ENCODE data around the gene RO60.

The RO60 gene

DNA sequence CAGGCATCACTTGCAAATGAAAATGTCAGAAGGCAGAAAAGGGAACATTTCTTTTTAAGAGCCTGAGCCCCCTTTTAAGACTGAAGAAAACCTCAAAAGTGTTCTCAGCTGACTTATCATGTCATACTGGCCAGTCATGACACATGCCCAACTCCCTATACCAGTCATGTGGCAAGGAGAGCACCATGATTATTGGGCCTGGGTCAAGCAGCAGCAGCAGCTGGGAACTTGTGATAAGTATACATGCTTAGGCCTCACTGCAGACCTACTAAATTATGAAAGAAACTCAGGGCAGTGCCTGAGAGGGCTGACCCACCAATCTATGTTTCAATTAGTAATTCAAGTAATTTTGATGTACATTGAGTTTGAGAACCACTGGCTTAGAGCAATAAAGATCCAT, 8.6 kb downstream of the RO60 start:
- Histone ChIP-seq H3K4me1 (ENCODE audit: insufficient read depth, low read length) (peaks cover 5% of the 10 kb centered on the region), H3K36me3 (ENCODE audit: insufficient read depth, low read length) (peaks cover 26% of the 10 kb centered on the region), H3K27me3 (ENCODE audit: insufficient read depth, low read length) (no peaks in the 10 kb centered on the region), H2AFZ (ENCODE audit: low read depth, low read length) (no peak overlapping the region), H3K9me3 (ENCODE audit: low read length) (peaks cover 2% of the 10 kb centered on the region), H3K4me3 (ENCODE audit: low read length) (no peak overlapping the region)

DNA sequence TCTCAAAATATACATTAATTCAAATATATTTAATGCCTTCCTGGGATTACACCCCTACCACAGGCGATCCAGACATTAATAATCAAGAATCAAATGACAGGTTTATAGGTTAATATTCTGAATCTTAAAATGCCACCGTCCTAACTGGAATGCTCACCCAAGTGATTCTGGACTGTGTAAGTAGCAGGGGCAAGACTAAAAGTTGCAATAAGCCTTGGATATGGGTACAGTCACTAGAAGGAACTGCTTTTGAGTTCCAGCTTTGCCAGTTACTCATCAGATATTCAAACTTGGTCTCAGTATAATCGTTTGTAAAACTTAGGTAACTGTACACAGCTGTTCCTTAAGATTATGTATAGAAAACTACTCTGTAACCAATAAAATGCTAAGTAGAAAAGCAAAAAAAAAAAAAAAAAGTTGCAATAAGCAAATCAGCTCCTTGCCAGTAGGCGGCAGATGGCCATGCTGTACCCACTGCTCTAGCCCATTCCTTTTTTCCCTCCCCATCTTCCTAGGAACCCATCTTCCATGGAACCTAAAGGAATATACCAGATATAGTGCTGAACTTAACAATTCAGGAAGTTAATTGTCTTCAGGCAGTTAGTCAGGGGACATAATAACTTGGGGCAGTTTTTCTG, 10.5 kb downstream of the RO60 start:
- H2AFZ ChIP-seq (ENCODE audit: low read depth, low read length): no peak overlapping the region
- no peak overlapping the region for H3K4me3 ChIP-seq (ENCODE audit: low read length)
- H3K9me3 ChIP-seq (ENCODE audit: low read length): no peaks in the 10 kb centered on the region
- no peaks in the 10 kb centered on the region for H3K27me3 ChIP-seq (ENCODE audit: insufficient read depth, low read length)
- peaks cover 5% of the 10 kb centered on the region for H3K4me1 ChIP-seq (ENCODE audit: insufficient read depth, low read length)
- H3K36me3 ChIP-seq (ENCODE audit: insufficient read depth, low read length): peaks cover 24% of the 10 kb centered on the region

DNA sequence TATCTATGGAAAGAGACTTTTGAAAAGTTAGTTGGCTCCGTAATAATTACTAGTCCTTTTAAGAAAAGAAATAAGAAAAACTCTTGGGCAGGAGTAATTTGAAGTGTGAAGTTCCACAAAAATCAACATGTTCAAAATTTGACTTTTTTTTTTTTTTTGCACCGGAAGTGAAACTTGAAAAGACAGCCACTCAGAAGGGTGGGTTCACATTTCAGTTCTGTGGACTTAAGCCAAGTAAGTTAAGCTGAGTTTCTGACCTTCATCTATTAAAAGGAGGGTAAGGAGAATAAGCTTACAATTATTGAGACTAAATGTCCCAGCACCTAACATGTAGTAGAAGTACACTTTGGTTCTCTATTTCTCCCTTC, 11.0 kb downstream of the RO60 start:
- Histone ChIP-seq H3K9me3 (ENCODE audit: low read length) (no peaks in the 10 kb centered on the region), H3K4me3 (ENCODE audit: low read length) (no peak overlapping the region), H3K36me3 (ENCODE audit: insufficient read depth, low read length) (peaks cover 26% of the 10 kb centered on the region), H2AFZ (ENCODE audit: low read depth, low read length) (no peak overlapping the region), H3K4me1 (ENCODE audit: insufficient read depth, low read length) (peaks cover 5% of the 10 kb centered on the region), H3K27me3 (ENCODE audit: insufficient read depth, low read length) (no peaks in the 10 kb centered on the region)

DNA sequence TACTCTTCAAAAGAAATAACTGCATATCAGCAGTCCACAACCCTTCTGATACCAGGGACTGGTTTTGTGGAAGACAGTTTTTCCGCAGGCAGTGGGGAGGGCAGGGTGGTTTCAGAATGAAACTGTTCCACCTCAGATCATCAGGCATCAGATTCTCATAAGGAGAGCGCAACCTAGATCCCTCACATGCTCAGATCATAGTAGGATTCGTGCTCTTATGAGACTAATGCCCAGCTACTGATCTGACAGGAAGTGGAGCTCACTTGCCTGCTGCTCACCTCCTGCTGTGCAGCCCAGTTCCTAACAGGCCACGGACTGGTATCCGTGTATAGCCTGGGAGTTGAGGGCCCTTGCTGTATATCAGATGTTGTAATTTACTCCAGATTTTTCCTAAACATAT, 11.5 kb downstream of the RO60 start:
- Histone ChIP-seq H3K36me3 (ENCODE audit: insufficient read depth, low read length) (peaks cover 26% of the 10 kb centered on the region), H3K9me3 (ENCODE audit: low read length) (no peaks in the 10 kb centered on the region), H3K4me3 (ENCODE audit: low read length) (no peak overlapping the region), H3K27me3 (ENCODE audit: insufficient read depth, low read length) (no peaks in the 10 kb centered on the region), H2AFZ (ENCODE audit: low read depth, low read length) (no peak overlapping the region), H3K4me1 (ENCODE audit: insufficient read depth, low read length) (peaks cover 5% of the 10 kb centered on the region)

DNA sequence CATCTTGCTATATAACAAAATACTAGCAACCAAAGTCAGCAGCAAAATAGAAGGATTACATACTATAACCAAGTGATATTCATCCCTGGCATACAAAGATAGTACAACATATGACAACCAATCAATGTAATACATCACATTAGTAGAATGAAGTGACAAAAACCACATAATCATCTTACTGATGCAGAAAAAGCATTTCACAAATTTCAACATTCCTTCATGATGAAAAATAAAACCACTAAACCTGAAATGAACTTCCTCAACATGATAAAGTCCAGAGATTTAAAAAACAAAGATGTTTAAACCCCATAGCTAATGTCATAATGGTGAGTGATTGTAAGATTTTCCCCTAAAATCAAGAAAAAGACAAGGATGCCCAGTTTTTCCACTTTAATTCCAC, 18.6 kb downstream of the RO60 start:
- no peaks in the 10 kb centered on the region for H3K4me1 ChIP-seq (ENCODE audit: insufficient read depth, low read length)
- no peak overlapping the region for H2AFZ ChIP-seq (ENCODE audit: low read depth, low read length)
- H3K27me3 ChIP-seq (ENCODE audit: insufficient read depth, low read length): no peaks in the 10 kb centered on the region
- H3K9me3 ChIP-seq (ENCODE audit: low read length): peaks cover 15% of the 10 kb centered on the region
- H3K36me3 ChIP-seq (ENCODE audit: insufficient read depth, low read length): peaks cover 65% of the 10 kb centered on the region
- H3K4me3 ChIP-seq (ENCODE audit: low read length): no peak overlapping the region

DNA sequence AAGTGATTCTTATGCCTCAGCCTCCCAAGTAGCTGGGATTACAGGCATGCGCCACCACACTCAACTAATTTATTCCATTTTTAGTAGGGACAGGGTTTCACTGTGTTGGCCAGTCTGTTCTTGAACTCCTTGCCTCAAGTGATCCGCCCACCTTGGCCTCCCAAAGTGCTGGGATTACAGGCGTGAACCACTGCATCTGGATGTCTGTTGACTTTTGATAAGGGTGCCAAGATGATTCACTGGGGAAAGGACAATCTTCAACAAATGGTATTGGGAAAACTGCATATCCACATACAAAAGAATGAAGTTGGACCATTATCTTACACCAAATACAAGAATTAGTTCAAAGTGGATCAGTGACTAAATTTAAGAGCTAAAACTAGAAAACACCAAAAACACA, 19.8 kb downstream of the RO60 start:
- no peaks in the 10 kb centered on the region for H3K4me1 ChIP-seq (ENCODE audit: insufficient read depth, low read length)
- no peak overlapping the region for H3K4me3 ChIP-seq (ENCODE audit: low read length)
- no peak overlapping the region for H2AFZ ChIP-seq (ENCODE audit: low read depth, low read length)
- peaks cover 15% of the 10 kb centered on the region for H3K9me3 ChIP-seq (ENCODE audit: low read length)
- H3K36me3 ChIP-seq (ENCODE audit: insufficient read depth, low read length): peaks cover 73% of the 10 kb centered on the region
- H3K27me3 ChIP-seq (ENCODE audit: insufficient read depth, low read length): no peaks in the 10 kb centered on the region

DNA sequence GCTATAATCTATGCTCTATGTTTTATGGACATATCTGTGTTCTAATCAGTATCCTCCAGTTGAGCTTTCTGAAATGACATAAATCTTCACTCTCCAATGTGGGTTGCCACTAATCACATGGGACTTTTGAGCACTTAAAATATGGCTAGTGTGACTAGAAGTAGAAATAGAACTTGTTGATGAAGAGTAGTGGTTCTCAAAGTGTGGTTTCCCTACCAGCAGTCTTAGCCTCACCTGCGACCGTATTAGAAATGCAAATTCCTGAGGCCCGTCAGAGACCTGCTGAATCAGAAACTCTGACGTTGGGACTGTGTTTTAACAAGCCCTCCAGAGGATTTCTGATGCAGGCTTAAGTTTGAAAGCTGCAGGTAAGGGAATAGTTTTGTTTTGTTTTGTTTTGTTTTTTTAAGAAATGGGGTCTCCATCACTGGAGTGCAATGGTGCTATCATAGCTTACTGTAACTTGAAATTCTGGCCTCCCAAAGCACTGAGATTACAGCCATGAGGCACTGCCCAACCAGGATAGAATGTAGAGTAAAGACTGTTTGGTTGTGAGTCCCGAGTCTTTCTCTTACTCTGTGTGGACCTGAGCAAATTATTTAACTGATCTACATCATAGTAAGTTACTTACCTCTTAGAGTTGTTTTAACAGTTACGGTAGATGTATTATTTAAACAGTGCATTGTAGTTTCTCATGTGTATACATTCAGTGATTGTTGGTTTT, 24.1 kb downstream of the RO60 start:
- peaks cover 82% of the 10 kb centered on the region for H3K36me3 ChIP-seq (ENCODE audit: insufficient read depth, low read length)
- no peak overlapping the region for H3K4me3 ChIP-seq (ENCODE audit: low read length)

DNA sequence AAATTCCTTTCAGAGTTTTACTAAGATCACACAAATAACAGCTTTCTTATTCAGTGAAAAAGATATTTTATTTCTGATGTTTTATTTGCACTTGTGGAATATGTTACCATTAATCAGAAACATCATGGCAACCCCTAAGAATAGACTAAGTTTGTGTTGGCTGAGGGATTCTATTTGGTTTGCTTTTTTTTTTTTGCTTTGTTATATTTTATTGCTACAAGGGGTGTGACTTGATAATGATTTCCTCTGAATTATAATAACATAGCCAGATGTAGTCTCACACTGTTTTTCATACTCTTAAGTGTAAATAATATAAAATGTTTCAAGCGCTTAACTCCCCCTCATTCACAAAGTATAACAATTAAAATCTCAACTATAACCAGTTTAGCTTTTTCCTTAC, 25.9 kb downstream of the RO60 start:
- Histone ChIP-seq H2AFZ (ENCODE audit: low read depth, low read length) (no peak overlapping the region), H3K36me3 (ENCODE audit: insufficient read depth, low read length) (peaks cover 78% of the 10 kb centered on the region)

More for the DNA sequence above, 24.1 kb downstream of the RO60 start:
- no peak overlapping the region for H2AFZ ChIP-seq (ENCODE audit: low read depth, low read length)
- H3K9me3 ChIP-seq (ENCODE audit: low read length): peaks cover 2% of the 10 kb centered on the region
- H3K4me1 ChIP-seq (ENCODE audit: insufficient read depth, low read length): no peaks in the 10 kb centered on the region
- H3K27me3 ChIP-seq (ENCODE audit: insufficient read depth, low read length): no peaks in the 10 kb centered on the region

DNA sequence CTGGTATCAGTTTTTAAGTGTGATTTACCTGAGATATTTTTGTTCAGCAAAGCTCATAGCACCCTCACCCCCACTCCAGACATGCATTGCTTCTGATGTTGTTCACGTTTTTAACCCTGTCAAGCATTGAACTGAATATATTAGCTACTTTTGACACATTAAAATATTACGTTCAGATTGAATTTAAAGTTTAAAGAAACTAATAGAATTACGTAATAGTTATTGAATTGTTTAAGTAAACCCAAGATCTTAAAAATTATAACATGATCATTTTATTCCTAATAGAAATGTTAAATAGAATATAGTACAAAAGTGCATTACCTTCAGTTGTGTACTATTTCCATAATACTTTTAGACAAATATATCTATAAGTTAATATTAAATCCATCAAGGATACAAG, 26.9 kb downstream of the RO60 start:
- H3K36me3 ChIP-seq (ENCODE audit: insufficient read depth, low read length): peaks cover 77% of the 10 kb centered on the region

More for the DNA sequence above, 25.9 kb downstream of the RO60 start:
- H3K4me3 ChIP-seq (ENCODE audit: low read length): no peak overlapping the region
- no peaks in the 10 kb centered on the region for H3K9me3 ChIP-seq (ENCODE audit: low read length)
- H3K27me3 ChIP-seq (ENCODE audit: insufficient read depth, low read length): no peaks in the 10 kb centered on the region
- H3K4me1 ChIP-seq (ENCODE audit: insufficient read depth, low read length): no peaks in the 10 kb centered on the region

DNA sequence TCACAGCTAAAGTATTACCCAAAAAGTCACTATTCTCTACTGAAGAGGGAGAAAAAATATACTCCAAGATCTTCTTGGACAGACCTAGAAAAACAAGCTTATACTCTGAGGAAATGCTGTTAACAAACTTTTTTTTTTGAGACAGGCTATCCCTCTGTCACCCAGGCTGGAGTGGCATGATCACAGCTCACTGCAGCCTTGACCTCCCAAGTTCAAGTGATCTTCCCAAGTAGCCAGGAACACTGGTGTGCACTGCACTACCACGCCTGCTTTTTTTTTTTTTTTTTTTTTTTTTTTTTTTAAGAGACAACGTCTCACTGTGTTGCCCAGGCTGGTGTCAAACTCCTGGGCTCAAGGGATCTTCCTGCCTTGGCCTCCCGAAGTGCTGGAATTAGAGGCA, 28.5 kb downstream of the RO60 start:
- Histone ChIP-seq H3K9me3 (ENCODE audit: low read length) (no peaks in the 10 kb centered on the region), H3K4me1 (ENCODE audit: insufficient read depth, low read length) (no peaks in the 10 kb centered on the region), H2AFZ (ENCODE audit: low read depth, low read length) (no peak overlapping the region), H3K36me3 (ENCODE audit: insufficient read depth, low read length) (peaks cover 67% of the 10 kb centered on the region), H3K4me3 (ENCODE audit: low read length) (no peak overlapping the region), H3K27me3 (ENCODE audit: insufficient read depth, low read length) (no peaks in the 10 kb centered on the region)

More for the DNA sequence above, 26.9 kb downstream of the RO60 start:
- Histone ChIP-seq H2AFZ (ENCODE audit: low read depth, low read length) (no peak overlapping the region), H3K4me3 (ENCODE audit: low read length) (no peak overlapping the region), H3K27me3 (ENCODE audit: insufficient read depth, low read length) (no peaks in the 10 kb centered on the region), H3K4me1 (ENCODE audit: insufficient read depth, low read length) (no peaks in the 10 kb centered on the region), H3K9me3 (ENCODE audit: low read length) (no peaks in the 10 kb centered on the region)

DNA sequence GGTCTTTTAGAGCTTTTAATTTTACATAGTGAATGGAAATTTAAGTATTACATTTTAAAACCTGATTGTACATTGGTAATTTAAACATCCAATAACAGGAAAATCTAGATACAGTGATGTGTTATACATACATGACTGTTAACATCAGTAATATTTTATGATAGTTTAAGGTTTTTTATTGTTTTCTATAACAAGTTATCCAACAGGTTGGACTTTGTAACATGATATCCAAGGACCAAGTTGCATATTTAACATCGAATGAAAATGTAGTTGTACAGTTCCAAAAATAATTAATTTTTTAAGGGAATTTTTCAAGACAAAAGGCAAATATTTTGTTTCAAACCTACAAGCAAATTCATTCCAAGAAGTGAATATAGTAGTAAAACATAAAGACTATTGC, 31.5 kb downstream of the RO60 start:
- no peak overlapping the region for H2AFZ ChIP-seq (ENCODE audit: low read depth, low read length)
- H3K4me1 ChIP-seq (ENCODE audit: insufficient read depth, low read length): no peaks in the 10 kb centered on the region
- H3K36me3 ChIP-seq (ENCODE audit: insufficient read depth, low read length): peaks cover 40% of the 10 kb centered on the region

DNA sequence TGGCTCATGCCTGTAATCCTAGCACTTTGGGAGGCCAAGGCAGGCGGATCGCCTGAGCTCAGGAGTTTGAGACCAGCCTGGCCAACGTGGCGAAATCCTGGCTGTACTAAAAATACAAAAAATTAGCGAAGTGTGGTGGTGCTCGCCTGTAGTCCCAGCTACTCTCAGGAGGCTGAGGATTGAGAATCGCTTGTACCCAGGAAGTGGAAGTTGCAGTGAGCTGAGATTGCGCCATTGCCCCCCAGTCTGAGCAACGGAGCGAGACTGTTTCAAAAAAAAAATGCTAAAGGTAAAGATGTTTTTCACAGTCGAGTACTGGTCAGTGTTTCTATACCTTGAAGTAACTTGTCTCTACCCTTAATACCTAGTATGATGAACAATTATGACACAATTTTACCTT, 34.7 kb downstream of the RO60 start:
- H3K36me3 ChIP-seq (ENCODE audit: insufficient read depth, low read length): peaks cover 19% of the 10 kb centered on the region
- no peaks in the 10 kb centered on the region for H3K27me3 ChIP-seq (ENCODE audit: insufficient read depth, low read length)
- no peaks in the 10 kb centered on the region for H3K4me1 ChIP-seq (ENCODE audit: insufficient read depth, low read length)
- H2AFZ ChIP-seq (ENCODE audit: low read depth, low read length): no peak overlapping the region
- H3K9me3 ChIP-seq (ENCODE audit: low read length): no peaks in the 10 kb centered on the region
- no peak overlapping the region for H3K4me3 ChIP-seq (ENCODE audit: low read length)

More for the DNA sequence above, 31.5 kb downstream of the RO60 start:
- H3K4me3 ChIP-seq (ENCODE audit: low read length): no peak overlapping the region
- H3K27me3 ChIP-seq (ENCODE audit: insufficient read depth, low read length): no peaks in the 10 kb centered on the region
- no peaks in the 10 kb centered on the region for H3K9me3 ChIP-seq (ENCODE audit: low read length)

DNA sequence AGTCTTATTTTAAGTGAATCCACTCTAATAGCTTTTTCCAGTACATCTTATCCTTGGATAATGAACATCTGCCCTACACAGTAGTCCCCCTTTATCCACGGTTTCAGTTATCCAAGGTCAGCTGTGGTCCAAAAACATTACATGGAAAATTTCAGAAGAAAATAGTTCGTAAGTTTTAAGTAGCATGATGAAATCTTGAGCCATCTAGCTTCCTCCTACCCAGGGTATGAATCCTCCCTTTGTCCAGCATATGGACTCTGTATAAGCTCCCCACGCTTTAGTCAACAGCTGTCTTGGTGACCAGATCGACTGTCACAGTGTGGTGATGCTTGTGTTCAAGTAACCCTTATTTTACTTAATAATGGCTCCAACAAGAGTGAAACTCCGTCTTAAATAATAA, 43.2 kb downstream of the RO60 start:
- Histone ChIP-seq H3K9me3 (ENCODE audit: low read length) (no peaks in the 10 kb centered on the region), H3K27me3 (ENCODE audit: insufficient read depth, low read length) (no peaks in the 10 kb centered on the region), H2AFZ (ENCODE audit: low read depth, low read length) (no peak overlapping the region), H3K4me3 (ENCODE audit: low read length) (no peak overlapping the region), H3K36me3 (ENCODE audit: insufficient read depth, low read length) (peaks cover 4% of the 10 kb centered on the region), H3K4me1 (ENCODE audit: insufficient read depth, low read length) (no peaks in the 10 kb centered on the region)
